SK-N-MC (cell line): ENCODE data around the gene PWWP2B.

Experiments
- DNase-seq: peaks from one replicate; pipeline ENCODE4 v3.0.0-alpha.2; 2011; ENCODE audit warnings: low read depth, low spot score
- H3K27ac ChIP-seq: fragments of 200-600 bp; sonication (generic); 2 replicates; pipeline ENCODE4 v1.5.1; 2016; ENCODE audit warnings: mixed run types
- H3K36me3 ChIP-seq: fragments of 200-600 bp; sonication (generic); 2 replicates; pipeline ENCODE4 v1.6.1; 2017; ENCODE audit warnings: antibody characterized with exemption, low read length, mixed read lengths; ENCODE audit not compliant: insufficient read depth
- H3K4me3 ChIP-seq: fragments of 200-600 bp; sonication (generic); 2 replicates; pipeline ENCODE4 v1.5.1; 2016
- H3K9ac ChIP-seq: fragments of 200-600 bp; sonication (generic); 2 replicates; pipeline ENCODE4 v1.8.0; 2017; ENCODE audit warnings: mixed run types, mixed read lengths; ENCODE audit not compliant: insufficient read length
- H3K9me3 ChIP-seq: fragments of 200-600 bp; sonication (generic); 2 replicates; pipeline ENCODE4 v1.6.1; 2017; ENCODE audit warnings: low read depth, mild to moderate bottlenecking, antibody characterized with exemption, low read length, moderate library complexity, mixed read lengths
- EZH2 ChIP-seq: fragments of 200-600 bp; sonication (generic); IDR thresholded peaks from one replicate; pipeline ENCODE4 v1.6.1; 2017; ENCODE audit warnings: antibody characterized with exemption
- FOXP2 ChIP-seq: optimal IDR thresholded peaks from 2 replicates; pipeline ENCODE3; 2011; ENCODE audit warnings: mild to moderate bottlenecking, moderate library complexity; ENCODE audit not compliant: insufficient read depth; ENCODE audit errors: extremely low read length, control extremely low read depth
- POLR2AphosphoS5 ChIP-seq: IDR thresholded peaks from 2 replicates; pipeline ENCODE4 v1.6.1; 2012; ENCODE audit warnings: mild to moderate bottlenecking, low read depth, low read length, borderline replicate concordance

Gene PWWP2B

DNA sequence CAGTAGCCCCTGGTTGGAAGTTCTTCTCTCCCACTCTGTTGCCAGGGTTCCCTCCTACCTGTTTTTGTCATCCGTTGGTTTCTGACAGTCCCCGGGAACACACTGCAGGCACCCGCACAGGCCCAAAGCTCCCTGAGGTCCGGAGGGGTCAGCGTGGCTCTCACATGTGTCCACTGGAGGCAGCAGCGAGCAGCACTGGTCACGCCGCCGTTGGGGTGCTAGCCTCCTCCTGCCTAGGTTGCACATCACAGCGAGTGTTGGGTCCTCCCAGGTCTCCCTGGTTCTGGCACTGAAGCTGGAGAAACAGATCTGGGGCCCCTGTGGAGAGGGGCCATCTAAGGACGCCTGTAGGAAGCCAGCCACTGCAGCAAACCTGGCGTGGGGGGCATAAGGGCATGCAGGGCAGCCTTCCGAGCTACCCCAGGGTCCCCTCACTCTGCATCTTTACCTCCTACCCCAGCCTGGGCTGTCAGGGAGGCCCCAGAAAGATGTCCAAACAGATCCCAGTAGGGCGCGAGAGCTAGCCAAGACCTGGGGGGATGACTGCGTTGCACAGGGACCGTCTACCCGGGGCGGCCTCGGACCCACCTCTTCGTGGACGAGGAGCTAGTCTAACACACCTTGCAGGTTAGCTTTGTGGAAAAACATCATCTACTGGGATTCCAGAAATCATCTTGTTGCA, 36.1 kb upstream of the PWWP2B start:
- Histone ChIP-seq H3K4me3 (no peak overlapping the region), H3K9ac (no peak overlapping the region), H3K9me3 (no peaks in the 10 kb centered on the region), H3K36me3 (no peaks in the 10 kb centered on the region; the same call in 1 of the 2 replicates), H3K27ac (no peak overlapping the region)
- TF ChIP-seq POLR2AphosphoS5 (no peak), FOXP2 (no peak), EZH2 (no peak)
- no peak for DNase-seq

- TF ChIP-seq EZH2 (no peak), POLR2AphosphoS5 (no peak), FOXP2 (no peak)
- DNase-seq, result no peak
- no peak overlapping the region for H3K27ac ChIP-seq
- H3K9me3 ChIP-seq, result no peaks in the 10 kb centered on the region
- no peaks in the 10 kb centered on the region; the same call in 1 of the 2 replicates for H3K36me3 ChIP-seq
- H3K9ac ChIP-seq, result no peak overlapping the region
- no peak overlapping the region for H3K4me3 ChIP-seq
These were observed 35.4 kb upstream of the PWWP2B start for GRCh38 chr10:132361581-132362101.

- TF ChIP-seq POLR2AphosphoS5 (no peak), FOXP2 (no peak), EZH2 (no peak)
- DNase-seq, result no peak
- Histone ChIP-seq H3K9ac (no peak overlapping the region), H3K36me3 (no peaks in the 10 kb centered on the region; the same call in 1 of the 2 replicates), H3K9me3 (no peaks in the 10 kb centered on the region), H3K27ac (no peak overlapping the region), H3K4me3 (no peak overlapping the region)
These were observed 34.8 kb upstream of the PWWP2B start for GRCh38 chr10:132362151-132362611.

DNA sequence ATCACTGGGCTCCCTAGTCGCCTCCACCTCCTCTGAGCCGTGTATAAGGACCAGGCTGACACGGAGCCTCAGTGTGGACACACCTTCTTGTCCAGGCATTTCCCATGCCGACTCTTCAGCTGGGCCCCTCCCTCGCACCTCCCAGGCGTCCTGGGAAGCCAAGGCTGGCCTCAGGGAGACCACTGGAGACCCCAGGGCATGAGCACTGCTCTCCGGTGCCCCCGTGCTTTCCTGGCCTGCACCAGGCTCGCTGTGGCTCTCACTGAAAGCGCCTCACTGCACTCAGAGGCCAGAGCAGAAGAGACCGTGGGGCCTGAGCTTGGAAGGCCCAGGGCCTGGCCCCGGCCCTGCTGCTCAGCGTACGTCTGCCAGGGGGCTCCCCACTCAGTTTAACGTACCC, 33.6 kb upstream of the PWWP2B start:
- no peak overlapping the region for H3K4me3 ChIP-seq
- H3K9me3 ChIP-seq, result no peaks in the 10 kb centered on the region
- H3K9ac ChIP-seq, result no peak overlapping the region
- no peak overlapping the region for H3K27ac ChIP-seq
- TF ChIP-seq FOXP2 (no peak), POLR2AphosphoS5 (no peak)
- no peak for DNase-seq
- no peaks in the 10 kb centered on the region; the same call in 1 of the 2 replicates for H3K36me3 ChIP-seq

DNA sequence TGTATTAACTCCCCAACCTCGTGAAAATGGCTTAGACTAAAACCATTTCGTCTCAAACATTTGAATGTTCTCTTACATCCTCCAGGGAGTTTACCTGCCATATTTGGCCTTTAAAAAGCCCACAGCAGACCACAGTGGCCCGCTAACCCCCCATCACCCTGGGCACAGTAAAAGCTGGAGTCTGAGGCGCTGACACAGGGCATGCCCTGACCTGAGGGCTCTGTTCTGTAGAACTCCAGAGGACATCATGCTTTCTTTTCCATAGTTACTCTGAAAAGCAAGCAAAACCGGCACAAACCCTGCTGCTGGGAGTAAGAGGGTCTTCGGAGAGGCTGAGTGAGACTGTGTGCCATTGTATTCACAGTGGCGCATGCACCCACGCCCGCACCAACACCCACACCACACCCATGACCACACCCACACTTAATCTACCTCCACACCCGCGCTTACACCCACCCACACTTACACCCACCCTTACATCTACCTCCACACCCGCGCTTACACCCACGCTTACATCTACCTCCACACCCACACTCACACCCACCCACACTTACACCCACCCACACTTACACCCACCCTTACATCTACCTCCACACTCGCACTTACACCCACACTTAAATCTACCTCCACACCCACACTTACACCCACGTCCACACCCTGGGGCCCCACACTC, 32.9 kb upstream of the PWWP2B start:
- no peak for TF ChIP-seq FOXP2
- TF ChIP-seq EZH2, result no peak
- TF ChIP-seq POLR2AphosphoS5, result no peak
- Histone ChIP-seq H3K9me3 (no peaks in the 10 kb centered on the region), H3K36me3 (no peaks in the 10 kb centered on the region; the same call in 1 of the 2 replicates), H3K9ac (no peak overlapping the region), H3K4me3 (no peak overlapping the region), H3K27ac (no peak overlapping the region)
- no peak for DNase-seq

- H3K27ac ChIP-seq, result no peak overlapping the region
- no peaks in the 10 kb centered on the region for H3K9me3 ChIP-seq
- TF ChIP-seq POLR2AphosphoS5 (no peak), FOXP2 (no peak), EZH2 (no peak)
- DNase-seq, result no peak
- H3K9ac ChIP-seq, result no peak overlapping the region
- H3K36me3 ChIP-seq, result no peaks in the 10 kb centered on the region; the same call in 1 of the 2 replicates
- no peak overlapping the region for H3K4me3 ChIP-seq
These were observed 32.4 kb upstream of the PWWP2B start for GRCh38 chr10:132364594-132364970.

GRCh38 chr10:132365102-132365501, 31.9 kb upstream of the PWWP2B start:
- Histone ChIP-seq H3K27ac (no peak overlapping the region), H3K9ac (no peak overlapping the region), H3K36me3 (no peaks in the 10 kb centered on the region; the same call in 1 of the 2 replicates), H3K9me3 (no peaks in the 10 kb centered on the region), H3K4me3 (no peak overlapping the region)
- no peak for TF ChIP-seq FOXP2
- no peak for TF ChIP-seq EZH2
- no peak for TF ChIP-seq POLR2AphosphoS5
- no peak for DNase-seq

GRCh38 chr10:132366006-132366405, 31.0 kb upstream of the PWWP2B start:
- Histone ChIP-seq H3K36me3 (no peaks in the 10 kb centered on the region; the same call in 1 of the 2 replicates), H3K9ac (no peak overlapping the region), H3K27ac (no peak overlapping the region), H3K4me3 (no peak overlapping the region), H3K9me3 (no peaks in the 10 kb centered on the region)
- DNase-seq, result no peak
- TF ChIP-seq EZH2 (no peak), FOXP2 (no peak), POLR2AphosphoS5 (no peak)

DNA sequence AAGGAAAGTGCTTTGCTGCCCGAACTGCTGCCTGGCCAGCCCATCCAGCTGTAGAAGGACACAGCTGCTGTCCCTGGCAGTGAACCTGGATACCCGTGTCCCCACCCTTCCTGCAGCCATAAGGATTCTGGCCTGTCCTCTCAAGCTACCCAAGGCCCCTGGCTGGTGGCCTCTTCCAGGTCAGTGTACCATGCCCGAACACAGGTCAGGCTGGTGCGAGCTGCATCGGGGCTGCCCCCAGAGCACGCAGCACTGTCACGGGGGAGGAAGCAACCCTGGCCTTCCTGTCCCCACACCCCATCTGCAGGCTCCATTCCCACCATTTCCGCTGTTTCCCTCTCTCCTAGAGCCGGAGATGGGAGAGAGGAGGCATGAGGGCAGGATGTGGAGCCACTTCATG, 30.5 kb upstream of the PWWP2B start:
- TF ChIP-seq FOXP2 (no peak), EZH2 (no peak), POLR2AphosphoS5 (no peak)
- Histone ChIP-seq H3K4me3 (no peak overlapping the region), H3K9ac (no peak overlapping the region), H3K36me3 (no peaks in the 10 kb centered on the region; the same call in 1 of the 2 replicates), H3K27ac (no peak overlapping the region), H3K9me3 (no peaks in the 10 kb centered on the region)
- DNase-seq, result no peak
